ENCODE results near the gene HTRA3. TPM values are rescaled to one million over a fixed set of nuclear protein-coding genes. Genes with fewer than 3 reads are reported as not detected.

The HTRA3 gene
- total RNA-seq, 1 donor from 2014 or later = 35.2 TPM

DNA sequence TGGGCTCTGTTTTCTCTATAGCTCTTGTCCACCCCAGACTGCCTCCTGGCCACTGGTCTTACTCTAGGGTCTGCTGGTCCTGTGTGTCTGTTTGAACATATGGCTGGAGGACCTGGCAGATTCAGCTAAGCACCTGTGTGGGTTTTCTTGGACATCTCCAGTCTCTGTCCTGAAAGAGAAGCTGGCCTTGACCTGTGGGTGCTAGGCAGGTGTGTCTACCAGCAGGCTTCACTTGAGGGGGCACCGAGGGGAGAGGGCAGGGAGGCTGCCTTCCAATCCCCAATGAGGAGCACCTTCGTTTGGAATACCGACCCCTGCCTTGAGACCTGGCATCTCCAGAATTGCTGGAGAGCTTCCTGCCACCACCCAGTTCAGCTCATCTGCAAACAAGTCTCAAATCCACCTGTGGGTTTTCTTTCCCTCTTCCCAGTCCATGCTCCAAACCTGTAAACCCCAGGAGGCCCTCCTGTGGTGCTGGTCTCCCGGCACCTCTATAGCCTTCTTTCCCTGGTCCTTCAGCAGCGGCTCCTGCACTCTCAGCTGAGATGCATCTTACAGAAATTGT is 45.2 kb downstream of the HTRA3 start:
- no peak overlapping the region for H2AFZ ChIP-seq (ENCODE audit: low read depth, low read length)
- no peak for FAIRE-seq
- no peaks in the 10 kb centered on the region for H3K36me3 ChIP-seq (ENCODE audit: insufficient read depth, low read length)
- H3K27ac ChIP-seq (ENCODE audit: low read depth, low read length) = no peak overlapping the region
- H3K27me3 ChIP-seq (ENCODE audit: insufficient read depth, low read length) = peaks cover 5% of the 10 kb centered on the region
- H3K27ac Mint-ChIP-seq (ENCODE audit: unreplicated experiment) = no peak overlapping the region
- H3K9me3 Mint-ChIP-seq (ENCODE audit: unreplicated experiment) = no peaks in the 10 kb centered on the region
- H3K4me3 Mint-ChIP-seq (ENCODE audit: unreplicated experiment) = no peak overlapping the region
- TF ChIP-seq, protein P1, sequence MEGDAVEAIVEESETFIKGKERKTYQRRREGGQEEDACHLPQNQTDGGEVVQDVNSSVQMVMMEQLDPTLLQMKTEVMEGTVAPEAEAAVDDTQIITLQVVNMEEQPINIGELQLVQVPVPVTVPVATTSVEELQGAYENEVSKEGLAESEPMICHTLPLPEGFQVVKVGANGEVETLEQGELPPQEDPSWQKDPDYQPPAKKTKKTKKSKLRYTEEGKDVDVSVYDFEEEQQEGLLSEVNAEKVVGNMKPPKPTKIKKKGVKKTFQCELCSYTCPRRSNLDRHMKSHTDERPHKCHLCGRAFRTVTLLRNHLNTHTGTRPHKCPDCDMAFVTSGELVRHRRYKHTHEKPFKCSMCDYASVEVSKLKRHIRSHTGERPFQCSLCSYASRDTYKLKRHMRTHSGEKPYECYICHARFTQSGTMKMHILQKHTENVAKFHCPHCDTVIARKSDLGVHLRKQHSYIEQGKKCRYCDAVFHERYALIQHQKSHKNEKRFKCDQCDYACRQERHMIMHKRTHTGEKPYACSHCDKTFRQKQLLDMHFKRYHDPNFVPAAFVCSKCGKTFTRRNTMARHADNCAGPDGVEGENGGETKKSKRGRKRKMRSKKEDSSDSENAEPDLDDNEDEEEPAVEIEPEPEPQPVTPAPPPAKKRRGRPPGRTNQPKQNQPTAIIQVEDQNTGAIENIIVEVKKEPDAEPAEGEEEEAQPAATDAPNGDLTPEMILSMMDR (IDR thresholded peaks at IDR 0.05; ENCODE audit: insufficient read depth, low read depth, low read length) = no peak
- no peak overlapping the region for H3K4me3 ChIP-seq (ENCODE audit: insufficient read depth, low read depth, low read length)
- H3K4me1 Mint-ChIP-seq (ENCODE audit: low read depth, unreplicated experiment) = peaks cover 24% of the 10 kb centered on the region
- peaks cover 4% of the 10 kb centered on the region for H3K9me3 ChIP-seq (ENCODE audit: insufficient read depth, low read depth, low read length)
- peaks cover 15% of the 10 kb centered on the region for H3K4me1 ChIP-seq (ENCODE audit: insufficient read depth, low read length)
- no peak for DNase-seq (ENCODE audit: low read depth)
- H3K36me3 Mint-ChIP-seq (ENCODE audit: low read depth, unreplicated experiment) = peaks cover 4% of the 10 kb centered on the region
- H4K20me1 ChIP-seq (ENCODE audit: insufficient read depth, low read length) = no peaks in the 10 kb centered on the region
- no peaks in the 10 kb centered on the region for H3K79me2 ChIP-seq (ENCODE audit: insufficient read depth, low read length)
- H3K9ac ChIP-seq (ENCODE audit: low read length) = no peak overlapping the region
- no peak overlapping the region for H3K4me2 ChIP-seq (ENCODE audit: low read length)
- peaks cover 16% of the 10 kb centered on the region for H3K27me3 Mint-ChIP-seq (ENCODE audit: low read depth, unreplicated experiment)

DNA sequence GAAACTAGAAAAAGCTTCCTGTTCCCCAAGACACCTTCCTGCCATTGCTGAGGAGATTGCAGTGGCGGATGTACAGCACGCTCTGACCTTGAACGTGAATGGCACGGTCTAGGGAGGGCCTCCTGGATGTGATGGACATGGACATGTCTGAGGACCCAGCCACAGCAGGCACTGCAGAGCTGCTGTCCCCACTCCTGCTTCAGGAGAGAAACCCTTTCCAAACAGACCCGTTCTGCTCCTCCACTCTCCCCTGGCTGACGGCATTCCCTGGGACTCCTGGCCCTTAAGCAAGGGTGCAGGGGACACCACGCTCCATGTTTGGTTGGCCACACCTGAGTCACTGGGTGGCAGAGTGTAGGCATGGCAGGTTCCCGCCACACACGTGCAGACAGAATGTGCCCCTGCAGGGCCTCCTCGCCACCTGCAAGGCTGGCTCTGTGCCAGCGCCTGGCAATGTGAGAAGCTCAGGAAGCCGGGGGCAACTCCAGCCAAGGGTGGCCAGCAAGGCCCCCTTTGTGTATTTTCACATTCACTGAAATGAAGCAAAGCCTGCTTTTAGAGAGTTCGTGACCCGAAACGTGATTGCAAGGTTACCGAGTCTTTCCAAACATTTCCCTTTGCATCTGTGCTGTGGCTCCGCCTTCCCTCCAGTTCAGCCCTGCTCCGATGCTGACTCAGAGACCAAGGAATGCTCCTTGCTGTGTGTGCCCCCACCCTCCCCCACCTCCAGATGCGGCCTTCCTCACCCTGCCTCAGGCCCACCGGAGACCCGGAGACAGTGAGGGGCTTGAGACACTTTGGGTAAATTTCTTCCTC is 46.1 kb downstream of the HTRA3 start:
- Mint-ChIP-seq H3K9me3 (ENCODE audit: unreplicated experiment) (no peaks in the 10 kb centered on the region), H3K27ac (ENCODE audit: unreplicated experiment) (peak overlapping the region; percentile 41), H3K4me1 (ENCODE audit: low read depth, unreplicated experiment) (peaks cover 24% of the 10 kb centered on the region), H3K27me3 (ENCODE audit: low read depth, unreplicated experiment) (peaks cover 9% of the 10 kb centered on the region), H3K36me3 (ENCODE audit: low read depth, unreplicated experiment) (peaks cover 2% of the 10 kb centered on the region), H3K4me3 (ENCODE audit: unreplicated experiment) (no peak overlapping the region)
- H3K79me2 ChIP-seq (ENCODE audit: insufficient read depth, low read length) = no peaks in the 10 kb centered on the region
- peaks cover 15% of the 10 kb centered on the region for H3K4me1 ChIP-seq (ENCODE audit: insufficient read depth, low read length)
- peak overlapping the region; percentile 79 for H3K4me2 ChIP-seq (ENCODE audit: low read length)
- peaks cover 5% of the 10 kb centered on the region for H3K27me3 ChIP-seq (ENCODE audit: insufficient read depth, low read length)
- TF ChIP-seq EZH2 (IDR thresholded peaks at IDR 0.05; ENCODE audit: insufficient read depth, low read length) = no peak
- TF ChIP-seq, protein P1 (IDR thresholded peaks at IDR 0.05; ENCODE audit: insufficient read depth, low read depth, low read length) = no peak
- H3K4me3 ChIP-seq (ENCODE audit: insufficient read depth, low read depth, low read length) = peak overlapping the region; percentile 30
- FAIRE-seq = peak; percentile 68
- peaks cover 4% of the 10 kb centered on the region for H3K9me3 ChIP-seq (ENCODE audit: insufficient read depth, low read depth, low read length)
- H2AFZ ChIP-seq (ENCODE audit: low read depth, low read length) = no peak overlapping the region
- H3K27ac ChIP-seq (ENCODE audit: low read depth, low read length) = no peak overlapping the region
- H3K36me3 ChIP-seq (ENCODE audit: insufficient read depth, low read length) = no peaks in the 10 kb centered on the region
- H4K20me1 ChIP-seq (ENCODE audit: insufficient read depth, low read length) = no peaks in the 10 kb centered on the region
- peak; percentile 74 for DNase-seq (ENCODE audit: low read depth)
- H3K9ac ChIP-seq (ENCODE audit: low read length) = no peak overlapping the region

All from astrocyte (in vitro differentiated cells and primary cell).